ENCODE data around the gene PRR5L.

Gene PRR5L

DNA sequence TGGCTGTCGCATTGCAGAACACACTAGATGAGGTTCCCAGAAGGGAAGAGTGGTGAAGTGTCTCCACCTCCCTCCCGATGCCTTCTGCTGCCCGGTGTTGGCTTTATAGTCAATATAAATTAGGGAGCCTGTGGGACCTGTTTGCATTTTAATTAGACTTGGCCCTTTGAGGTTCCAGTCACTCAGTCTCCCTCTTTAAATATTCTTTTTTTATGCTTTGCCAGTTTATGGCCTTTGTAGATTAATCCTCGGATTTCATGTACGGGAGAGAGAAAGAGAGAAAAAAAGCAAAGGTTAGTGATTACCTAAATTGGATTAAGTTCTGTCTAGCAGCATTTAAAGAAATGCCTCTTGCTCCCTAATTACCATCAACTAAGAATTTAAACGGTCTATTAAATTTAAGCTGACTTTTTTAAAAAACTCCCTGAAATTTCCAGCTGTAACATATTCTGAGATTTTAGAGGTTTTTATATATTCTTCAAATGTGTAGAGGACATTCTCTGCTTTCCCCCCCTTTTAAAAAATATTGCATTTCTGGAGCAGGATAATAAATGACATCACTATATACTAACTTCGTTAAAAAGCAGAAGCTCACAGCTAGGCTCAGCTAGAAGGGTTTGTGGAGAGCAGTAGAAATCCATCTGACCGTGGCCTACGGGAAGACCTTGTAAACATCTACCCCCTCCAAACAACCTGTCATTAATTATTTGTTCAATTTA lies 84.4 kb downstream of the PRR5L start:
- DNase-seq = no peak

DNA sequence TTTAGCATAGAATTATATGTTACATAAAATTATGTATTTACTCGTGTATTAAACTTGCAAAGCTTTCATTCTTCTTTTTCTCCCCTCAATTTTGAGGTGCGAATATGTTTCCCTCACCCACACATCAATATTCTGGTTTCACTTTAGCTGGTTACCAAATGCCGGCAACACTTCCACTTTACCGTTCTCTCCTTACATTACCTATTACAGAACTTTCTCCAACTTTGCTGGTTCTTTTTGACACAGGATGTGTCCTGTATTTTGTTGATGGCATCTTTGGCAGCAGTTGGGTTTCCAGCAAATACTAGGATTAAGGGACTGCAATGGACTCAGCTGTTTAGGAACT lies 84.9 kb downstream of the PRR5L start:
- no peak for DNase-seq

DNA sequence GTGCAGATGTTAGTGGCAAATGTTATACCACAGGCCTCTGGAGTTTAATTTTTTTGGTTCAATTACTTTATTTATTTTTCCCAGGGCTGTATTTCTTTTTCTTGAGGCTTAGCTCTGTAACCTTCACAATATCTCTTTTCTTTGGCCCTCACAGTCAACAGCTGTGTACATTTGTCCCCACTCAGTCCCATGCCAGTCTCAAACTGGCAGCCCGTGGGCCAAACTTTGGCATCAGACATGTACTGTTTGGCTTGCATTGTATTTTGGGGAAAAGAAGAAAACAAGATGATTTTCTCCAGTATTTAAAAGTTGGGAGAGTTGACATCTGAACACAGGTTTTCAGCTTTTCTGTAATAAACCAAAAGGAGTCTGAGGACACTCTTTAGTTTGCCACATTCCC lies 87.1 kb downstream of the PRR5L start:
- no peak for DNase-seq

GRCh38 chr11:36385121-36385970 lies 89.3 kb downstream of the PRR5L start:
- no peak for DNase-seq

DNA sequence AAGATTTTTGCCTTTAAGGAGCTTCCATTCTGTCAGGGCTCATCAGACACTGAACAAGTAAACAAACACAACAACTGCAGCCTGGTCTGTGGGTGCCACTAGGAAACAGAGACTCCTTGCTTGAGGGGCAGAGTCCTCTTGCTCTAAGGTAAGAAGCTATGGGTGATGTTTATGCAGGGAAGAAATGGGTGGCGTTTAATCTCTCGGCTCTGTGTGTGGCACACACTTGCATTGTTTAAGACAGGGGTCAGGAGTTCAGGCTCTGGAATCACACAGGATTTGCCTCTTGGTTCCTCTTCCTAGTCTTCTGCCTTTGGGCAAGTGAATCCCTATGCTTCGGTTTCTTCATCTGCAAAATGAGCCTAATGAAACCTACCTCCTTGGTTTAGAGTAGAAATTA lies 90.3 kb downstream of the PRR5L start:
- no peak for DNase-seq

DNA sequence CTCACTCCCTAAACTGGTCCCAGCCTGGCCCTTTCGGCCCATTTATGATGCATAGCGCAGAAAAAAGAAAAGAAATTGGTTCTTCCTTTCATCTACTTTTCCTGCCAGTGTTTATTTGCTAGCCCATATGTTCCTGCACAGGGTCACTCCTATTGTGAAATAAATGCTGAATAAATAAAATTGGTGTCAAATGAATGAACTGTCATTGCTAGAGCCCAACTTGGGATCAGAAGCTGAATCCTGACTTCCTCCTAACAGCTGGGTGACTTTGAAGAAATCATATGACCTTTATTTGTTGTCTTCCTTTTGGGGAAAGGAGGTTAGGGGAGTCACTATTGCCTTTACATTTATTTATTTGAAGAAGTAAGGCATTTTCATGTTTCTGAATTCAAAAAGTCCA lies 92.0 kb downstream of the PRR5L start:
- no peak for DNase-seq

DNA sequence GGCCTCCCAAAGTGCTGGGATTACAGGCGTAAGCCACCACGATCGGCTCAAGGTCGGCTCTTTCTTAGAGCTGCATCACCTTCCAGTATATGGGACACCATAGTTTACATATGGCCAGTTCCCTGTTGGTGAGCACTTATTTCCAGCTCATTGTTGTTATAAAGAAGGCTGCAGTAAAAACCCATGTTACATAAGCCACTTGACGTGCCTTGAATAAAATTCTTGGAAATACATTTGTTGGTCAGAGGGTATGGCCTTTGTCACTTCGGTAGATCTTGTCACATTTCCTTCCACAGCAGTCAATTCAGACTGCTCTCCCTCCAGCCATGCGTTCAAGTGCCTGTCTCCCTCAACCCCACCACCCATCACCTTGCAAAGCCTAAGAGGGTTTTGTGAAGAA lies 92.9 kb downstream of the PRR5L start:
- DNase-seq = no peak

DNA sequence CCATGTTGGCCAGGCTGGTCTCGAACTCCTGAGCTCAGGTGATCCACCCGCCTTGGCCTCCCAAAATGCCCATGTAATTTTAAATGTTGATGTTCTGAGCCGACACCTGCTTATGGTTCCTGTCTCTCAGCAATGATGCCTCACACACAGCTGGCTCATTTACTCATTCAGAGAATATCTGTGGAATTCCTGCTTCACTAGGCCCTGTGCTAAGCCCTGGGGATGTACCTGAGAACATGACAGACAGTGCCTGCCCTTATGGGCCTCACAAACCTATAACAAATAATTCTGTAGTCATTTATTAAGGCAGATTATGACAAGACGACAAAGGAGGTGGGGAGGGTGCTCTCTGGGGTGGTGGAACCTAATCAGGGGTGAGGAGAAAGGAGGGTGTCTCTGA lies 93.7 kb downstream of the PRR5L start:
- DNase-seq = no peak

DNA sequence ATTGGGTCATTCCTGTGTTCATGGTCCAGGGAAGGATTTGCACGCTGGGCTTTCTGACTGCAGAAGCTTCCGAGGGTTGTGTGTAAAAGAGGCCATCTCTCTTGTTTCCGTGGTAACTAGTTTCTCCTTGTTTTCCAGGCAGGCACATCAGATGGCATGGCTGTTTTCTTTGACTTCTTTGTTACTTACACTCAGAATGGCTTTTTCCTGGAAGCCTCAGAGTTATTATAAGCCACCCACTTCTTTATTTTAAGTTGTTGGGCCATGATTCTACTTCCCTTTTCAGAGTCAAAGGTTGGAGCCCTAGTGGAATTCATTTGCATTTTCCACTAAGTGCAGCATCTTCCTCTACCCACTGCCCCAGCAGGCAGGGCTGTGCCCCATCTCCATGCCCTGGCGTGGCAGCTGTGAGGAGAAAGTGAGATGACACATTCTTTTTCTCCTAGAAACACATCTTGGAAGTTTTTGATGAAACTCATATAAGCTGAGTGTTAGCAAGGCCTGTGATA lies 94.9 kb downstream of the PRR5L start:
- no peak for DNase-seq

DNA sequence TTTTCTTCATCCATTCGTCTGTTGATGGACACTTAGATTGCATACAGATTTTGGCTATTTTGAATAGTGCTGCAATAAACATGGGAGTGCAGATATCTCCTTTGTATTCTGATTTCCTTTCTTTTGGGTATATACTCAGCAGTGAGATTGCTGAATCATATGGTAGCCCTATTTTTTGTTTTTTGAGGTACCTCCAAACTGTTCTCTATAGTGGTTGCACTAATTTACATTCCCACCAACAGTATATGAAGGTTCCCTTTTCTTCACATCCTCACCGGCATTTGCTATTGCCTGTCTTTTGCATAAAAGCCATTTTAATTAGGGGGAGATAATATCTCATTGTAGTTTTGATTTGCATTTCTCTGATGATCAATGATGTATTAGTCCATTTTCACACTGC lies 96.1 kb downstream of the PRR5L start:
- DNase-seq = no peak

GRCh38 chr11:36394056-36394455 lies 98.0 kb downstream of the PRR5L start:
- no peak for DNase-seq

DNA sequence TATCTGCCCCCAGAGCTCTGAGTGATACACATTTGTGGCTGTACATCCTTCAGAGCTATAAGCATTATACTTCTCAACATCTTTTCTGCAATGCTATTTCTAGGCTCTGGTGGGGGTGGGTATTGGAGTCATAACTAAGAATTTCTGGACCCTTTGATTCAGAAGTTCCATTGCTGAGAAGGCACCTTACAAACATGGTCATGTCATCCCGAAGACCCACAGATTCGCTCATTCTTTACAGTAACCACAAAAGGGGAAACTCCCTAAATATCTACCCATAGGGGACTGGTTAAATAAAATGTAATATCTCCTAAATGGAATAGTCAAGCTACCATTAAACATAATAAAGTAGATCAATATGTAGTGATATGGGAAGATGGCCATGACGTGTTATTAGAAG lies 98.8 kb downstream of the PRR5L start:
- DNase-seq = no peak

- DNase-seq = no peak
Observed at GRCh38 chr11:36395978-36396736, 100.1 kb downstream of the PRR5L start.

DNA sequence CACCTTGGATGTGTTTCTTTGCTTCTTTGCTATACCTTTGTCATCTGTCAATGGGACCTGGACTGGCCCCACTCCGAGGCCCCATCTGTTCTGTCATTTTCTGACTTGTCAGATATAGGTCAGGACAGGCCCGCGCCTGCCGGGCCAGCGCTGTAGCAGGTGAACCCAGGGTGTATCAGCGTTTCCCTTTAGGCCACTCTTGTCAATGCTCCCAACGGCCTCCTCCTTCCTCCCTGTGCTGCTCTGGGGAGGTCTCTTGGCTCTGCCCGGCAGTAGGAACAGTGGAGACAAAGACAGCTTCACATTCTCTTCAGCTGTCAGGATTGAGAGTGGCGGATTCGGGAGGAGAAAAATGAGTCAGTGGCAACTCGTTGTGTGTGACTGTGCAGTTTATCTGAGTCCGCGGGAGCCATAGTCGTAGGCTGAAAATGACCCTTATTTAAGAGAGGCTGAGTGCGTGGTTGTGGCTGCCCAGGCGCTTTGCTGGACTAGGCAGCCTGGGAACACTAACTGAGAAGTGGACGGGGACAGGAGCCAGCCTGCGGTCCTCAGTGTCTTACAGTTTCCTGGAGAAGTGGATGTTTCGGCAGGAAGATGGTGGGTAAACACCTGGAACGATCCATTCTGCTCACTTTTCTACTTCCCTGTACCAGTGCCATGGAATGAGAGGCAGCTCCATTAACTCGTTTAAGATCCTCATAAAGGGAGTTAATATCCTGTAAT lies 102.3 kb downstream of the PRR5L start:
- no peak for DNase-seq

DNA sequence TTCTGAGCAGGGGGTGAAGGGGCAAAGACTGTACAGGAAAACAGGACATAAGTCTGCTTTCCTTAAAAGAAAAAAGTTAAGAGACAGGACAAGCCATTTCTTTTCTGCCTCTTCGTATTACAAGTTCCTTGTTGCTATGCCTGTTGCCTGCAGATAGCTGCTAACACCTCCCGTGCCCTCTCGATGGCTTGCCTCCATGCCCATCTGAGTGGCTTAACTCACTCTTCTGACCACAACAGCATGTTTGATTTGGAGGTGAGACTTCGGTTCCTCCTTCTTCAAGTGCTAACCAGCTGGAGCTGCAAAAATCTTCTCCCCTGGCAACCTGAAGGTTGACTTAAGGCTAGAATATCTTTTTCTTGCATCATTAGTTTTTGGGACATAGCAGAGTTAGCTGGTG lies 103.1 kb downstream of the PRR5L start:
- DNase-seq = no peak

DNA sequence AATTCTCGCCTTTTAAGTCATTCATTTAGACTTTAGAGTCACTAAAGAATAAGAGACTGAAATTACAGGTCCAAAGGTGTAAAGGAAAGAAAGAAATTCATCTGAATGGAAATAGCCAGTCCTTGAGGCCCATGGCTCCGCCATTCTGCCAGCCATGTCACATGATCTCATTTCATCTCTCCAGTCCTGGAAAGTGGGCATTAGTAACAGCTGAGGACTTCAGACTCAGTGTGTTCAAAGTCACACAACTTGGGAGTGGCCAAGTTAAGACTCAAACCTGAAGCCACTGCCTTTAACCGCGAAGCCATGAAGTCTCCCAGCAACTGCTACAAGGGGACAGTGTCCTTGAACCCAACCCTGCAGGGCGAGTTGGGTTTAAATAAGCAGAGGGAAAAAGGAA lies 103.7 kb downstream of the PRR5L start:
- no peak for DNase-seq

- DNase-seq = no peak
Observed at GRCh38 chr11:36400766-36401455, 104.8 kb downstream of the PRR5L start.

DNA sequence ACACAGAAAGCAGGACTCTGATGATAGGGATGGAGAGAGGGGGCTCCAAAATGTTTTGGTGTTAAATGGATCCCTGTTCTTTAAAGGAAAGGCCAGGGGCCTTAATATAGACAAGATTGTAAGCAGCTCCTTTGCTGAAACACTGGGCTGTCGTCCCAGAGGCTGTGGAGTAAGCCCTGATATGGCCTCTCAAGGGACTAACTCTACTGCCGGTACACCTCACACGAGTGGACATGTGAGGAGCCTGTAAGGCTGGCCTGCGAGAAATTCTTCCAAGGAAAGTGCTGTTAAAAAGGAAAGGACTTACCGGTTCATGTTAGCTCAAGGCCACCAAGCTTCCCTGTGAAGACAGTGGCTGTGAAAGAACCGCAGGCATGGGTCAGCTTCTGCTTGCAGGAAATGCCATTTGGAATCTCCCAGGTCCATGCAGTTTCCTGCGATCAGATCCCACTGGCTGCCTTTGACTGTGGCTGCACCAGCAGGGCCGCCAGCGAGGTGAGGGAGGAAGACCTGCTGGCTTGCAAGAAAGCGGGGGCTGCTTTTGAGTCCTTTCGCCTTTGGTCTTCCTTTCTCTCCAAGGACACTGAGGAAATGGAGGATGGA lies 106.6 kb downstream of the PRR5L start:
- no peak for DNase-seq

DNA sequence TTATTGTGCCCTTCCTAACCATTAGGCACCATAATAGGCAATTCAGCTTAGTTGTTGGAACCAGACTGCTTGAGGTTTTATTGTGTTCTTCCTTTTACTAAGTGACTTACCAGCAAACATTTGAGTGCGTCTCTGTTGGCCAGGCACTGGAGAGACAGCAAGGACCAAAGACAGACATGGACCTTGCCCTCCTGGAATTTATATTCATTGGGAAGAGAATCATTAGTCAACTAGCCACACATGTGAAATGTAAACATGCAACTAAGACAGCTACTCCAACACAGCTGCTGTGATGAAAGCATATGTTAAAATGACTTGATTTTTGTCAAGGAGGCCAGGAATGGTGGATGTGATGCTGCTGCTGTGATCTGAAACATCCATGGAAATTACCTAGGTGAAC lies 107.6 kb downstream of the PRR5L start:
- DNase-seq = no peak

GRCh38 chr11:36404831-36405230 lies 108.7 kb downstream of the PRR5L start:
- no peak for DNase-seq

DNA sequence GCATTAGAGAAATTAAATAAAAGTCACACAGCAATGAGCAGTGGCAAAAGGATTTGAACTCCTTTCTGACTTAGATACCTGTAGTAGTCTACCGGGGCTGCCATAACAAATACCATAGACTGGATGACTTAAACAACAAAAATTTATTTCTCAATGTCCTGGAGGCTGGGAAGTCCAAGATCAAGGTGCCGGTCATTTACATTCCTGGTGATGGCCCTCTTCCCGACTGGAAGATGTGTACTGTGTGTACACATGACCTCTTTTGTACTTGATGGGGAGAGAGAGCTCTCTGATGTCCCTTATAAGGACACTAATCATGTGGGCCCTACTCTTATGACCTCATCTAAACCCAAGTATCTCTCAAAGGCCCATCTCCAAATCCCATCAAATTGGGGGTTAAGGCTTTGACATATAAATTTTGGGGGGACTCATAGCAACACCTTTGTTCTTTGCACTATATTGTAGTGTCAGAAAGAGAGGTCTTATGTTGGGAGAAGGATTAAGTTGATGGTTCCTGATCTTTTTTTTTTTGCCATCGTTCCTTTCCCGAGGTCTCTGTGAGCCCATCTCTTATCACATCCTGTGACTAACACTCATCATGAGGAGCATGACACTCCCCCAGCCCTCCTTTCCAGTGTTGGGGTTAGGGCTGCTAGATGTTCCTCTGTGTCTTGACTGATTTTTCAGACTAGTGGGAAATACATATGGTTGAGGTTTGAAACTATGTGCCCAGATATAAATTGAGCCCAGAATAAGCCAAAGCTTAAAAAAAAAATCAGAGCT lies 109.7 kb downstream of the PRR5L start:
- no peak for DNase-seq
